HCT116 (cell line): ENCODE measurements around the gene KRTAP5-3. TPM values are rescaled to one million over a fixed set of nuclear protein-coding genes. Genes with fewer than 3 reads are reported as not detected.
"Not testable (repeated sequence)": the region's sequence is repeated elsewhere in the genome, so short reads cannot be mapped to it uniquely, and the experiment has no call there.

Experiments
- ATAC-seq: fragments of 200-7000 bp; cut with Tn5 transposase; 2 replicates; pipeline ENCODE4 v1.9.1; 2020; ENCODE audit warnings: mild to moderate bottlenecking, moderate library complexity
- BruUV-seq: library from RNA; stranded (reverse); fragments of 400-500 nt; replicated peaks from 2 replicates; lab custom pipeline; 2021; lab: Mats Ljungman, UMichigan
- CTCF ChIA-PET: fragments of 300-600 bp; sonication (Branson Sonifier 250); formaldehyde crosslinking; loops from one replicate; lab custom pipeline; 2021; ENCODE audit warnings: antibody characterized with exemption; lab: Charles Lee
- POLR2A ChIA-PET: fragments of 300-600, 350-600 bp; sonication (Branson Sonifier 250); formaldehyde crosslinking; loops from one replicate; lab custom pipeline; 2021; ENCODE audit warnings: antibody characterized with exemption; lab: Charles Lee
- RAD21 ChIA-PET, 2 experiments: fragments of 300-600 bp; sonication (Branson Sonifier 250); formaldehyde crosslinking; loops; one replicate each; lab custom pipeline; 2023; ENCODE audit warnings: low total read pairs in 2 of 2; ENCODE audit not compliant: uncharacterized antibody in 2 of 2, unreplicated experiment in 2 of 2, low non-redundant PET in 1 of 2; lab: Charles Lee
- DNase-seq: peaks from one replicate; pipeline ENCODE4 v3.0.0-alpha.2; 2010; ENCODE audit warnings: low read depth, low spot score
- H2AFZ ChIP-seq: fragments of 200-600 bp; shearing (Covaris generic), sonication (generic); 2 replicates; pipeline ENCODE4 v1.6.1; 2017; ENCODE audit warnings: low read depth, mixed run types, mixed read lengths, antibody characterized with exemption, low read length; ENCODE audit not compliant: poor library complexity, severe bottlenecking
- H3K27ac ChIP-seq: 2 replicates; pipeline ENCODE4 v1.5.1; 2012; ENCODE audit warnings: low read depth, low read length
- H3K27me3 ChIP-seq: fragments of 200-600 bp; sonication (generic); 2 replicates; pipeline ENCODE4 v1.6.1; 2016; ENCODE audit warnings: mixed run types, low read length, mixed read lengths; ENCODE audit not compliant: insufficient read depth
- H3K36me3 ChIP-seq, 2 experiments: fragments of 200-500 bp in 1 of 2; fragments of 200-600 bp in 1 of 2; sonication (Bioruptor generic) in 1 of 2; sonication (generic) in 1 of 2; 2 replicates each; pipeline versions ENCODE4 v1.5.1 to v1.6.1; 2014 to 2016; ENCODE audit warnings: low read length in 2 of 2, inconsistent platforms in 1 of 2, mixed read lengths in 1 of 2, mixed run types in 1 of 2; ENCODE audit not compliant: insufficient read depth in 2 of 2, control insufficient read depth in 1 of 2
- H3K4me1 ChIP-seq, 2 experiments: fragments of 200-600 bp in 1 of 2; sonication (generic) in 1 of 2; 2 replicates each; pipeline versions ENCODE4 v1.5.1 to v1.6.1; 2012 to 2017; ENCODE audit warnings: low read length in 2 of 2, inconsistent platforms in 1 of 2, mild to moderate bottlenecking in 1 of 2, mixed read lengths in 1 of 2, mixed run types in 1 of 2, moderate library complexity in 1 of 2; ENCODE audit not compliant: insufficient read depth in 2 of 2, control insufficient read depth in 1 of 2
- H3K4me2 ChIP-seq: fragments of 200-600 bp; sonication (generic); 2 replicates; pipeline ENCODE4 v1.6.1; 2017; ENCODE audit warnings: mixed run types, low read length, mixed read lengths
- H3K4me3 ChIP-seq, 2 experiments: fragments of 200-600 bp in 1 of 2; sonication (generic) in 1 of 2; replicated peaks in 1 of 2; 2 replicates each; pipeline ENCODE4 v1.5.1; 2011 to 2016; ENCODE audit warnings: low read length in 2 of 2, control low read depth in 1 of 2, low read depth in 1 of 2, mild to moderate bottlenecking in 1 of 2, mixed read lengths in 1 of 2, mixed run types in 1 of 2
- H3K79me2 ChIP-seq: fragments of 200-600 bp; sonication (generic); 2 replicates; pipeline ENCODE4 v1.6.1; 2017; ENCODE audit warnings: mild to moderate bottlenecking, mixed run types, low read length, moderate library complexity, mixed read lengths; ENCODE audit not compliant: insufficient read depth
- H3K9ac ChIP-seq: fragments of 200-600 bp; sonication (generic); 2 replicates; pipeline ENCODE4 v1.6.1; 2016; ENCODE audit warnings: low read length, mixed read lengths
- H3K9me2 ChIP-seq: fragments of 200-600 bp; sonication (generic), shearing (Covaris generic); 2 replicates; pipeline ENCODE4 v1.6.1; 2017; ENCODE audit warnings: mixed run types, mild to moderate bottlenecking, moderate library complexity; ENCODE audit not compliant: insufficient read depth
- H3K9me3 ChIP-seq, 2 experiments: fragments of 200-500 bp in 1 of 2; fragments of 200-600 bp in 1 of 2; sonication (Bioruptor generic) in 1 of 2; sonication (generic) in 1 of 2; 2 replicates each; pipeline ENCODE4 v1.6.1; 2014 to 2017; ENCODE audit warnings: low read length in 2 of 2, mixed read lengths in 2 of 2, inconsistent platforms in 1 of 2, low read depth in 1 of 2, mild to moderate bottlenecking in 1 of 2, mixed run types in 1 of 2, moderate library complexity in 1 of 2; ENCODE audit not compliant: control insufficient read depth in 1 of 2, insufficient read depth in 1 of 2
- H4K20me1 ChIP-seq: fragments of 200-600 bp; sonication (generic), shearing (Covaris generic); 2 replicates; pipeline ENCODE4 v1.6.1; 2017; ENCODE audit warnings: mixed run types, mild to moderate bottlenecking, moderate library complexity; ENCODE audit not compliant: insufficient read depth
- CBX3 ChIP-seq: IDR thresholded peaks from 2 replicates; pipeline ENCODE4 v1.6.1; 2012; ENCODE audit warnings: low read depth
- CEBPB ChIP-seq: IDR thresholded peaks from 2 replicates; pipeline ENCODE4 v1.6.1; 2012; ENCODE audit warnings: low read depth
- EGR1 ChIP-seq: IDR thresholded peaks from 2 replicates; pipeline ENCODE4 v1.6.1; 2012; ENCODE audit warnings: low read depth
- ELF1 ChIP-seq: IDR thresholded peaks from 2 replicates; pipeline ENCODE4 v1.6.1; 2012; ENCODE audit warnings: low read depth, borderline replicate concordance
- EZH2 ChIP-seq: fragments of 200-600 bp; sonication (generic); IDR thresholded peaks from 2 replicates; pipeline ENCODE4 v1.6.1; 2017; ENCODE audit warnings: antibody characterized with exemption, mixed run types
- POLR2AphosphoS5 ChIP-seq: IDR thresholded peaks from 2 replicates; pipeline ENCODE4 v1.6.1; 2011; ENCODE audit warnings: mild to moderate bottlenecking, low read depth, low read length, moderate library complexity
- RAD21 ChIP-seq: IDR thresholded peaks from 2 replicates; pipeline ENCODE4 v1.6.1; 2012; ENCODE audit warnings: low read depth, mild to moderate bottlenecking
- SIN3A ChIP-seq: IDR thresholded peaks from 2 replicates; pipeline ENCODE4 v1.6.1; 2012; ENCODE audit warnings: low read depth
- SP1 ChIP-seq: IDR thresholded peaks from 2 replicates; pipeline ENCODE4 v1.6.1; 2012; ENCODE audit warnings: low read depth
- SRF ChIP-seq: IDR thresholded peaks from 2 replicates; pipeline ENCODE4 v1.6.1; 2012; ENCODE audit warnings: low read depth
- TCF7L2 ChIP-seq: IDR thresholded peaks from 2 replicates; pipeline ENCODE4 v1.7.0; 2011; ENCODE audit warnings: borderline replicate concordance, inconsistent platforms; ENCODE audit not compliant: insufficient read depth, insufficient read length; ENCODE audit errors: extremely low read depth
- YY1 ChIP-seq: IDR thresholded peaks from 2 replicates; pipeline ENCODE4 v1.6.1; 2011; ENCODE audit warnings: low read length, low read depth, moderate library complexity, mild to moderate bottlenecking; ENCODE audit not compliant: insufficient replicate concordance; ENCODE audit errors: extremely low read depth
- ZFX ChIP-seq: fragments of 450-650 bp; IDR thresholded peaks from 2 replicates; pipeline ENCODE4 v1.6.1; 2017
- ZNF274 ChIP-seq: fragments of 200-500 bp; sonication (Bioruptor generic); IDR thresholded peaks from 2 replicates; pipeline ENCODE4 v1.6.1; 2014; ENCODE audit warnings: mild to moderate bottlenecking, low read depth, low read length, inconsistent platforms
- intact Hi-C: fragments of 100-400 bp; cut with micrococcal nuclease; formaldehyde crosslinking; loops from 2 replicates; pipeline ENCODE4 v1.10.0; 2022
- total RNA-seq: library from RNA; stranded (reverse); gene quantifications from one replicate; pipeline ENCODE4 v1.2.1, GENCODE V29; 2021; ENCODE audit not compliant: unreplicated experiment
- TF ChIP-seq, protein P1 (sequence below): IDR thresholded peaks from 2 replicates; pipeline ENCODE4 v1.6.1; 2011; ENCODE audit warnings: mild to moderate bottlenecking, low read length, moderate library complexity; ENCODE audit not compliant: insufficient replicate concordance; ENCODE audit errors: extremely low read depth
- TF ChIP-seq, protein P2 (sequence below): IDR thresholded peaks from 2 replicates; pipeline ENCODE4 v1.6.1; 2012
- TF ChIP-seq, protein P3 (sequence below), 3 experiments: fragments of 200-600 bp in 1 of 3; sonication (generic) in 1 of 3; IDR thresholded peaks in 2 of 3; conservative IDR thresholded peaks in 1 of 3; 2 replicates each; pipeline ENCODE4 v1.5.1; 2012 to 2017; ENCODE audit warnings: low read depth in 2 of 3, low read length in 2 of 3, antibody characterized with exemption in 1 of 3, borderline replicate concordance in 1 of 3, control low read depth in 1 of 3, mild to moderate bottlenecking in 1 of 3, mixed read lengths in 1 of 3, mixed run types in 1 of 3, moderate library complexity in 1 of 3; ENCODE audit not compliant: insufficient read depth in 1 of 3
- TF ChIP-seq, protein P4 (sequence below): IDR thresholded peaks from 2 replicates; pipeline ENCODE4 v1.6.1; 2012

Gene KRTAP5-3
- total RNA-seq, 1 experiment from 2014 or later = not detected

DNA sequence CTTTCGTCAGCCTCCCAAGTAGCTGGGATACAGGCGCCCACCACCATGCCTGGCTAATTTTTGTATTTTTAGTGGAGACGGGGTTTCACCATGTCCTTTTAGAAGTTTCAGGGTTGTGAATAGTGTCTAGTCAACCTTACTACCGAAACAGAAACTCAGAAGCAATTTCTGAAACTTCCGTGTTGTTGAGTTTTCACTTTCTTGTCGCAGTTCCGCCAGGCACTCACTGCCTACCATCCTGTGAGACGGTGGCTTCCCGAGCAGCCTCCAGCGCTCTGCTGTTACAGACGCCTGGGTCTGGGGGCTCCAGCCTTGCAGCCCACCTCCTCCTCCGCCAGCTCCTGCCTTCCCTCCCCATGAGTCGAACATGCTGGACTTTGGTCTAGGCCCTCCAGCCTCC lies 2.3 kb downstream of the KRTAP5-3 start:
- H3K9me2 ChIP-seq, intact Hi-C loops, H3K36me3 ChIP-seq, POLR2A ChIA-PET, H2AFZ ChIP-seq, H3K27ac ChIP-seq, H3K9ac ChIP-seq, H4K20me1 ChIP-seq, H3K4me2 ChIP-seq, H3K79me2 ChIP-seq, H3K4me3 ChIP-seq, H3K4me1 ChIP-seq, H3K9me3 ChIP-seq, DNase-seq, ATAC-seq, H3K27me3 ChIP-seq, RAD21 ChIA-PET, BruUV-seq: not testable (repeated sequence)
- CTCF ChIA-PET = interaction anchor here (1.5 kb wide), 1 partner anchor 10 kb away, joined by 9 read pairs; no protein-coding TSS in a partner anchor

DNA sequence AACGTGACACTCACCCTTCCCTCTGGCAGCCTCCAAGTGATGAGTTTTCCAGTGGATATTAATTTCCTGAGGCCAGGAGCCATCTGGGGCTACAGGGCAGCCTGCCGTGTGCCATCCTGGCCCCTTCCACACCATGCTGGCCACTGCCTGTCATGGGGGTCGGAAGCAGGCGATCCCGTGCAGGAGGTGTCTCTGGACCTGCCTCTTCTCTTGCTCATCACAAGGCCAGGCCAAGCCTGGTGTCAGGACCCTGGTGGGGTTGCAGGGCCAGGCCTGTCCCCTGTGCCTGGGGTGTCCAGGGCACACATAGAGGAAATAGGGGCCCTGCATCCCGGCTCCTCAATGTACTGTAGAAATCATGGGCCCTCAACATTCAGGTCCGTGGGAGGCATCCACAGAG lies 3.6 kb downstream of the KRTAP5-3 start:
- DNase-seq (no peak), ATAC-seq (no peak)
- Histone ChIP-seq H3K36me3 (no peaks in the 10 kb centered on the region), H3K79me2 (no peaks in the 10 kb centered on the region), H3K9me2 (no peaks in the 10 kb centered on the region), H3K4me3 (no peak overlapping the region), H3K4me1 (no peaks in the 10 kb centered on the region), H3K9me3 (no peaks in the 10 kb centered on the region), H3K4me2 (no peak overlapping the region), H3K27me3 (peaks cover 10% of the 10 kb centered on the region; the same call in 1 of the 2 replicates), H3K9ac (no peak overlapping the region), H4K20me1 (no peaks in the 10 kb centered on the region), H2AFZ (no peak overlapping the region), H3K27ac (no peak overlapping the region)
- POLR2A ChIA-PET = no interaction called here
- intact Hi-C loops = no loop called here
- CTCF ChIA-PET = interaction anchor here (1.5 kb wide), 1 partner anchor 9 kb away, joined by 9 read pairs; no protein-coding TSS in a partner anchor
- RAD21 ChIA-PET = no interaction called here
- no TSS peak for BruUV-seq
- TF ChIP-seq, protein P1, sequence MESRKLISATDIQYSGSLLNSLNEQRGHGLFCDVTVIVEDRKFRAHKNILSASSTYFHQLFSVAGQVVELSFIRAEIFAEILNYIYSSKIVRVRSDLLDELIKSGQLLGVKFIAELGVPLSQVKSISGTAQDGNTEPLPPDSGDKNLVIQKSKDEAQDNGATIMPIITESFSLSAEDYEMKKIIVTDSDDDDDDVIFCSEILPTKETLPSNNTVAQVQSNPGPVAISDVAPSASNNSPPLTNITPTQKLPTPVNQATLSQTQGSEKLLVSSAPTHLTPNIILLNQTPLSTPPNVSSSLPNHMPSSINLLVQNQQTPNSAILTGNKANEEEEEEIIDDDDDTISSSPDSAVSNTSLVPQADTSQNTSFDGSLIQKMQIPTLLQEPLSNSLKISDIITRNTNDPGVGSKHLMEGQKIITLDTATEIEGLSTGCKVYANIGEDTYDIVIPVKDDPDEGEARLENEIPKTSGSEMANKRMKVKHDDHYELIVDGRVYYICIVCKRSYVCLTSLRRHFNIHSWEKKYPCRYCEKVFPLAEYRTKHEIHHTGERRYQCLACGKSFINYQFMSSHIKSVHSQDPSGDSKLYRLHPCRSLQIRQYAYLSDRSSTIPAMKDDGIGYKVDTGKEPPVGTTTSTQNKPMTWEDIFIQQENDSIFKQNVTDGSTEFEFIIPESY = no peak
- TF ChIP-seq ZFX = no peak
- no peak for TF ChIP-seq EZH2
- TF ChIP-seq EGR1 = no peak
- TF ChIP-seq, protein P2, sequence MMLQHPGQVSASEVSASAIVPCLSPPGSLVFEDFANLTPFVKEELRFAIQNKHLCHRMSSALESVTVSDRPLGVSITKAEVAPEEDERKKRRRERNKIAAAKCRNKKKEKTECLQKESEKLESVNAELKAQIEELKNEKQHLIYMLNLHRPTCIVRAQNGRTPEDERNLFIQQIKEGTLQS = no peak
- no peak for TF ChIP-seq SP1
- TF ChIP-seq SIN3A = no peak
- TF ChIP-seq RAD21 = no peak
- no peak for TF ChIP-seq POLR2AphosphoS5
- TF ChIP-seq, protein P3, sequence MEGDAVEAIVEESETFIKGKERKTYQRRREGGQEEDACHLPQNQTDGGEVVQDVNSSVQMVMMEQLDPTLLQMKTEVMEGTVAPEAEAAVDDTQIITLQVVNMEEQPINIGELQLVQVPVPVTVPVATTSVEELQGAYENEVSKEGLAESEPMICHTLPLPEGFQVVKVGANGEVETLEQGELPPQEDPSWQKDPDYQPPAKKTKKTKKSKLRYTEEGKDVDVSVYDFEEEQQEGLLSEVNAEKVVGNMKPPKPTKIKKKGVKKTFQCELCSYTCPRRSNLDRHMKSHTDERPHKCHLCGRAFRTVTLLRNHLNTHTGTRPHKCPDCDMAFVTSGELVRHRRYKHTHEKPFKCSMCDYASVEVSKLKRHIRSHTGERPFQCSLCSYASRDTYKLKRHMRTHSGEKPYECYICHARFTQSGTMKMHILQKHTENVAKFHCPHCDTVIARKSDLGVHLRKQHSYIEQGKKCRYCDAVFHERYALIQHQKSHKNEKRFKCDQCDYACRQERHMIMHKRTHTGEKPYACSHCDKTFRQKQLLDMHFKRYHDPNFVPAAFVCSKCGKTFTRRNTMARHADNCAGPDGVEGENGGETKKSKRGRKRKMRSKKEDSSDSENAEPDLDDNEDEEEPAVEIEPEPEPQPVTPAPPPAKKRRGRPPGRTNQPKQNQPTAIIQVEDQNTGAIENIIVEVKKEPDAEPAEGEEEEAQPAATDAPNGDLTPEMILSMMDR (IDR thresholded peaks at IDR 0.05 in 2 of 3, conservative IDR thresholded peaks at IDR 0.05 in 1 of 3; ENCODE audit: borderline replicate concordance in 1 of 3, insufficient read depth in 1 of 3, low read depth in 2 of 3, low read length in 2 of 3) = no peak
- no peak for TF ChIP-seq ZNF274
- no peak for TF ChIP-seq CBX3
- no peak for TF ChIP-seq TCF7L2
- TF ChIP-seq CEBPB = no peak
- TF ChIP-seq YY1 = no peak
- TF ChIP-seq ELF1 = no peak
- TF ChIP-seq SRF = no peak
- TF ChIP-seq, protein P4, sequence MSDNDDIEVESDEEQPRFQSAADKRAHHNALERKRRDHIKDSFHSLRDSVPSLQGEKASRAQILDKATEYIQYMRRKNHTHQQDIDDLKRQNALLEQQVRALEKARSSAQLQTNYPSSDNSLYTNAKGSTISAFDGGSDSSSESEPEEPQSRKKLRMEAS = no peak
